Upper lobe of left lung (tissue), 6 donors: Measurements from ENCODE around the gene LCORL. TPM values are rescaled to one million over a fixed set of nuclear protein-coding genes. Genes with fewer than 3 reads are reported as not detected.

Experiments
- ATAC-seq, 2 donors: fragments of 200-7000 bp; cut with Tn5 transposase; one replicate each; pipeline ENCODE4 v1.9.1; 2022; ENCODE audit warnings: mild to moderate bottlenecking in 2 of 2, moderate library complexity in 2 of 2; ENCODE audit not compliant: low FRiP score in 2 of 2
- DNase-seq, 2 donors: peaks; one replicate each; pipeline ENCODE4 v3.0.0-alpha.2; 2019 to 2020
- H3K27ac ChIP-seq, 4 donors: fragments of 200-600 bp; sonication (generic); one replicate each; pipeline ENCODE4 v1.5.1; 2016 to 2019
- H3K27me3 ChIP-seq, 4 donors: fragments of 200-600 bp; sonication (generic); one replicate each; pipeline ENCODE4 v1.5.1; 2017 to 2019
- H3K36me3 ChIP-seq, 4 donors: fragments of 200-600 bp; sonication (generic); one replicate each; pipeline ENCODE4 v1.5.1; 2016 to 2019
- H3K4me1 ChIP-seq, 4 donors: fragments of 200-600 bp; sonication (generic); one replicate each; pipeline ENCODE4 v1.5.1; 2018 to 2019
- H3K4me3 ChIP-seq, 4 donors: fragments of 200-600 bp; sonication (generic); one replicate each; pipeline ENCODE4 v1.5.1; 2017 to 2019; ENCODE audit warnings: mild to moderate bottlenecking in 2 of 4, moderate library complexity in 1 of 4
- H3K9me3 ChIP-seq, 4 donors: fragments of 200-600 bp; sonication (generic); one replicate each; pipeline ENCODE4 v1.5.1; 2018 to 2019
- CTCF ChIP-seq, 6 experiments: fragments of 450-650 bp in 4 of 6; fragments of 200-600 bp in 2 of 6; sonication (generic) in 2 of 6; IDR thresholded peaks; one replicate each; pipeline ENCODE4 v1.5.1; 2016 to 2019; ENCODE audit warnings: antibody characterized with exemption in 6 of 6
- EP300 ChIP-seq, 4 donors: sonication (generic); formaldehyde crosslinking; IDR thresholded peaks; one replicate each; pipeline ENCODE4 v1.5.1; 2017; ENCODE audit warnings: antibody characterized with exemption in 4 of 4, control low read depth in 2 of 4
- POLR2A ChIP-seq, 4 donors: fragments of 450-650 bp; IDR thresholded peaks; one replicate each; pipeline ENCODE4 v1.5.1; 2016 to 2017; ENCODE audit warnings: antibody characterized with exemption in 4 of 4, mild to moderate bottlenecking in 2 of 4
- POLR2AphosphoS5 ChIP-seq, 2 donors: sonication (generic); formaldehyde crosslinking; IDR thresholded peaks; one replicate each; pipeline ENCODE4 v1.5.1; 2017; ENCODE audit warnings: antibody characterized with exemption in 2 of 2
- WGBS, 2 donors: methylation state at CpG; one replicate each; pipeline ENCODE4 v1.1.5; 2017 to 2018; 5-methylcytosine and 5-hydroxymethylcytosine counted together
- total RNA-seq, 6 donors: library from RNA; depleted of rRNA in 4 of 6; stranded (reverse); fragments of >200 nt in 4 of 6; gene quantifications; one replicate each; pipeline versions ENCODE4 v1.1.0 to v1.2.1, GENCODE V29; 2016 to 2021
- donor health status: DM: no; HTN: no; CAD: no; lungs with moderate emphysema.
- donor health status: DM: no; HTN: yes; CAD: no; lungs with severe emphysema.

The LCORL gene
- total RNA-seq, 6 donors from 2014 or later = 12.5 to 33.5 (median 19.6) TPM

GRCh38 chr4:17812801-17813200 is 208.8 kb downstream of the LCORL start:
- H3K27ac ChIP-seq = no peak overlapping the region
- H3K4me1 ChIP-seq = peaks cover 24 to 27% (median 25%) of the 10 kb centered on the region in 4 donors
- WGBS, 2 donors = 68 to 76% methylated on average over 3 of the region's 3 CpGs
- H3K36me3 ChIP-seq = no peaks in the 10 kb centered on the region
- DNase-seq (no peak), ATAC-seq (no peak)
- TF ChIP-seq CTCF (IDR thresholded peaks at IDR 0.05) (no peak), POLR2A (IDR thresholded peaks at IDR 0.05) (no peak), EP300 (IDR thresholded peaks at IDR 0.05) (no peak), POLR2AphosphoS5 (IDR thresholded peaks at IDR 0.05) (no peak)
- no peaks in the 10 kb centered on the region for H3K27me3 ChIP-seq
- no peaks in the 10 kb centered on the region for H3K9me3 ChIP-seq
- H3K4me3 ChIP-seq = no peak overlapping the region

GRCh38 chr4:17812125-17812524 is 209.4 kb downstream of the LCORL start:
- H3K4me3 ChIP-seq = peak overlapping the region in 1 of 4 donors; percentile 87
- no peak for TF ChIP-seq POLR2AphosphoS5 (IDR thresholded peaks at IDR 0.05)
- no peak for TF ChIP-seq EP300 (IDR thresholded peaks at IDR 0.05)
- no peak for TF ChIP-seq POLR2A (IDR thresholded peaks at IDR 0.05)
- TF ChIP-seq CTCF (IDR thresholded peaks at IDR 0.05) = no peak
- H3K36me3 ChIP-seq = no peaks in the 10 kb centered on the region
- ATAC-seq (no peak), DNase-seq (no peak)
- WGBS, 2 donors = 11 to 26% methylated on average over 3 of the region's 3 CpGs
- no peak overlapping the region for H3K27ac ChIP-seq
- H3K27me3 ChIP-seq = no peaks in the 10 kb centered on the region
- H3K4me1 ChIP-seq = peaks cover 31 to 34% (median 32%) of the 10 kb centered on the region in 4 donors
- H3K9me3 ChIP-seq = no peaks in the 10 kb centered on the region

GRCh38 chr4:17811078-17811603 is 210.4 kb downstream of the LCORL start:
- TF ChIP-seq POLR2A (IDR thresholded peaks at IDR 0.05) = no peak
- no peak for TF ChIP-seq EP300 (IDR thresholded peaks at IDR 0.05)
- no peak for TF ChIP-seq POLR2AphosphoS5 (IDR thresholded peaks at IDR 0.05)
- TF ChIP-seq CTCF (IDR thresholded peaks at IDR 0.05) = peak in 1 of 6 experiments; percentile 4
- H3K4me3 ChIP-seq = peak overlapping the region; percentile 27 to 90 (median 79)
- DNase-seq = peak in 1 of 2 donors; percentile 89
- no peaks in the 10 kb centered on the region for H3K27me3 ChIP-seq
- WGBS, 2 donors = 0 to 2% methylated on average over 10 to 27 of the region's 48 CpGs
- peaks cover 34 to 39% (median 36%) of the 10 kb centered on the region in 4 donors for H3K4me1 ChIP-seq
- H3K27ac ChIP-seq = peak overlapping the region in 1 of 4 donors; percentile 97
- H3K9me3 ChIP-seq = no peaks in the 10 kb centered on the region
- H3K36me3 ChIP-seq = no peaks in the 10 kb centered on the region
- peak in 1 of 2 donors; percentile 22 for ATAC-seq

- H3K4me3 ChIP-seq = peak within 1 kb of the TSS; percentile 57 to 90 (median 79)
- no peaks in the 10 kb centered on the region for H3K36me3 ChIP-seq
- no peaks in the 10 kb centered on the region for H3K9me3 ChIP-seq
- H3K27ac ChIP-seq = peak within 1 kb of the TSS; percentile 95 to 97 (median 96)
- TF ChIP-seq POLR2AphosphoS5 (IDR thresholded peaks at IDR 0.05) = peak; percentile 97 to 99
- TF ChIP-seq CTCF (IDR thresholded peaks at IDR 0.05) = peak in 1 of 6 experiments; percentile 13
- peak in 3 of 4 donors; percentile 91 to 98 (median 91) for TF ChIP-seq POLR2A (IDR thresholded peaks at IDR 0.05)
- peak in 1 of 4 donors; percentile 75 for TF ChIP-seq EP300 (IDR thresholded peaks at IDR 0.05)
- H3K4me1 ChIP-seq = peaks cover 34 to 41% (median 37%) of the 10 kb centered on the region in 4 donors
- no peaks in the 10 kb centered on the region for H3K27me3 ChIP-seq
- WGBS, 2 donors = 0 to 1% methylated on average over 52 to 68 of the region's 69 CpGs
- ATAC-seq = peak; percentile 99 to 100
- DNase-seq = peak; percentile 97 to 99
These were observed 211.1 kb downstream of the LCORL start, which contains the start of the genes DCAF16 and NCAPG for GRCh38 chr4:17810260-17811077. Gene DCAF16, minus strand, starts transcription at chr4:17810757. Its CDS starts 6,616 bp downstream, at chr4:17804141. Gene NCAPG, plus strand, starts transcription at chr4:17810979. Its CDS starts 99 bp downstream, at chr4:17811078.
